HEK293 (cell line): ENCODE results near the gene CTDSP2.

Experiments
- HOXD13 ChIP-seq: sonication (generic); formaldehyde crosslinking; IDR thresholded peaks from 2 replicates; pipeline ENCODE4 v1.8.0; 2022; ENCODE audit warnings: missing genetic modification reagents, borderline replicate concordance
- KLF16 ChIP-seq: fragments of 450-650 bp; formaldehyde crosslinking; IDR thresholded peaks from 2 replicates; pipeline ENCODE4 v1.5.1; 2017; ENCODE audit warnings: missing biosample characterization, missing genetic modification characterization
- REPIN1 ChIP-seq: fragments of 450-650 bp; formaldehyde crosslinking; IDR thresholded peaks from 2 replicates; pipeline ENCODE4 v1.5.1; 2017; ENCODE audit warnings: missing biosample characterization, missing genetic modification characterization, low read depth
- SP2 ChIP-seq: fragments of 450-650 bp; formaldehyde crosslinking; IDR thresholded peaks from 2 replicates; pipeline ENCODE4 v1.5.1; 2016; ENCODE audit warnings: missing biosample characterization, missing genetic modification characterization
- TCF7L2 ChIP-seq: IDR thresholded peaks from 2 replicates; pipeline ENCODE4 v1.6.1; 2011; ENCODE audit warnings: low read depth, mild to moderate bottlenecking, inconsistent platforms, low read length, moderate library complexity, borderline replicate concordance
- ZBTB20 ChIP-seq: fragments of 450-650 bp; formaldehyde crosslinking; IDR thresholded peaks from 2 replicates; pipeline ENCODE4 v1.5.1; 2016; ENCODE audit warnings: missing biosample characterization, missing genetic modification characterization
- ZBTB7A ChIP-seq: fragments of 450-650 bp; formaldehyde crosslinking; IDR thresholded peaks from 2 replicates; pipeline ENCODE4 v1.5.1; 2016; ENCODE audit warnings: low read depth, missing biosample characterization, missing genetic modification characterization
- ZNF138 ChIP-seq: fragments of 450-650 bp; formaldehyde crosslinking; IDR thresholded peaks from 2 replicates; pipeline ENCODE4 v1.5.1; 2016; ENCODE audit warnings: missing biosample characterization, missing genetic modification characterization, borderline replicate concordance
- ZNF473 ChIP-seq: fragments of 450-650 bp; formaldehyde crosslinking; IDR thresholded peaks from 2 replicates; pipeline ENCODE4 v1.5.1; 2017; ENCODE audit warnings: missing biosample characterization, missing genetic modification characterization
- ZNF529 ChIP-seq: fragments of 450-650 bp; formaldehyde crosslinking; IDR thresholded peaks from 2 replicates; pipeline ENCODE4 v1.5.1; 2017; ENCODE audit warnings: missing genetic modification characterization, missing biosample characterization; ENCODE audit not compliant: insufficient replicate concordance
- ZNF660 ChIP-seq: fragments of 450-650 bp; IDR thresholded peaks from 2 replicates; pipeline ENCODE4 v1.5.1; 2018; ENCODE audit warnings: missing biosample characterization, mild to moderate bottlenecking, missing genetic modification characterization
- ZNF701 ChIP-seq: fragments of 450-650 bp; formaldehyde crosslinking; IDR thresholded peaks from 2 replicates; pipeline ENCODE4 v1.5.1; 2016; ENCODE audit warnings: missing biosample characterization, missing genetic modification characterization
- ZNF777 ChIP-seq: fragments of 450-650 bp; formaldehyde crosslinking; IDR thresholded peaks from 2 replicates; pipeline ENCODE4 v1.5.1; 2017; ENCODE audit warnings: missing biosample characterization, missing genetic modification characterization, borderline replicate concordance
- ZNF837 ChIP-seq: fragments of 450-650 bp; formaldehyde crosslinking; IDR thresholded peaks from 2 replicates; pipeline ENCODE4 v1.5.1; 2016; ENCODE audit warnings: missing biosample characterization, missing genetic modification characterization
- ZSCAN23 ChIP-seq: fragments of 450-650 bp; formaldehyde crosslinking; IDR thresholded peaks from 2 replicates; pipeline ENCODE4 v1.5.1; 2016; ENCODE audit warnings: missing biosample characterization, missing genetic modification characterization
- ZXDB ChIP-seq: fragments of 450-650 bp; formaldehyde crosslinking; IDR thresholded peaks from 2 replicates; pipeline ENCODE4 v1.5.1; 2016; ENCODE audit warnings: missing biosample characterization, missing genetic modification characterization
- TF ChIP-seq, protein P1 (sequence below): fragments of 450-650 bp; formaldehyde crosslinking; IDR thresholded peaks from 2 replicates; pipeline ENCODE4 v1.5.1; 2016; ENCODE audit warnings: missing biosample characterization, missing genetic modification characterization
- TF ChIP-seq, protein P2 (sequence below): fragments of 450-650 bp; formaldehyde crosslinking; IDR thresholded peaks from 2 replicates; pipeline ENCODE4 v1.5.1; 2017; ENCODE audit warnings: missing biosample characterization, missing genetic modification characterization
- TF ChIP-seq, protein P3 (sequence below): fragments of 450-650 bp; formaldehyde crosslinking; conservative IDR thresholded peaks from 2 replicates; pipeline ENCODE4 v1.5.1; 2016; ENCODE audit warnings: low read depth, missing biosample characterization, missing genetic modification characterization
- TF ChIP-seq, protein P4 (sequence below): fragments of 450-650 bp; IDR thresholded peaks from 2 replicates; pipeline ENCODE4 v1.5.1; 2018; ENCODE audit warnings: missing biosample characterization, mild to moderate bottlenecking, missing genetic modification characterization
- TF ChIP-seq, protein P5 (sequence below): fragments of 450-650 bp; formaldehyde crosslinking; IDR thresholded peaks from 2 replicates; pipeline ENCODE4 v1.5.1; 2016; ENCODE audit warnings: missing biosample characterization, missing genetic modification characterization
- TF ChIP-seq, protein P6 (sequence below): fragments of 450-650 bp; formaldehyde crosslinking; IDR thresholded peaks from 2 replicates; pipeline ENCODE4 v1.5.1; 2016; ENCODE audit warnings: missing biosample characterization, missing genetic modification characterization, borderline replicate concordance
- TF ChIP-seq, protein P7 (sequence below): fragments of 450-650 bp; formaldehyde crosslinking; IDR thresholded peaks from 2 replicates; pipeline ENCODE4 v1.5.1; 2016; ENCODE audit warnings: missing biosample characterization, missing genetic modification characterization, low read depth

Gene CTDSP2

DNA sequence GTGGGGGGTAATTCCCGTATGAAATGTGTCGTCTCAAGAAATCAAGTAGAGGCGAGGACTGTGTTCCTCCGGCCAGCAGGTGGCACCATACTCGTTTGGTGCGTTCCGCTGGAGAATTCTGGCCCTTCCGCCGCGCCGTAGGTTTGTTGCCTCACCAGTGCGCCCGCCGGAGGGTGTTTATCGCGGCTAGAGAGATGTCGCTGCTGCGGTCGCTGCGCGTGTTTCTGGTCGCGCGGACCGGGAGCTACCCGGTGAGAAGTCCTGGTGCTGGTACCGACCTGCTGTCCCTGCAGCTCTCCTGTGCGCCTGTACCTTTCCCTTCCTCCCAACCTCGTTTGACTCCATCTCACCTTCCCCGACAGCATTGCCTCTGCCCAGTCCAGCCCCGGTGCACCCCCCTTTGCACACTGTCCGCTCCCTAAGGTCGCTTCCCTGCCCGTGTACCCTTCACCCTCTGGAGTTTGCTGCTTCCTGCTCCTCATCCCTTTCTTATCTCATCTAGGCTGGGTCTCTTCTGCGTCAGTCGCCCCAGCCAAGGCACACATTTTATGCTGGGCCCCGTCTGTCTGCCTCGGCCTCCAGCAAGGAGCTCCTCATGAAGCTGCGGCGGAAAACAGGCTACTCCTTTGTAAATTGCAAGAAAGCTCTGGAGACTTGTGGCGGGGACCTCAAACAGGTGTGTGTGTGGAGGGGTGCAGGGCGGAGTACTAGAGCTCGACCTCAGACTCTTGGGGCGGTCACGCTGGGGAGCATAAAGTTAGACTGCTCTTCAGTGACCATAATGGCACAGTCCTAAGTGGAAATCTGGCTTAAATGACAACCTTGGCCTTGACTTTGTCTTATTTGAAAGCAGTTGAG is 63.7 kb downstream of the CTDSP2 start, which contains the start of gene TSFM (continued):
- TF ChIP-seq, protein P1, sequence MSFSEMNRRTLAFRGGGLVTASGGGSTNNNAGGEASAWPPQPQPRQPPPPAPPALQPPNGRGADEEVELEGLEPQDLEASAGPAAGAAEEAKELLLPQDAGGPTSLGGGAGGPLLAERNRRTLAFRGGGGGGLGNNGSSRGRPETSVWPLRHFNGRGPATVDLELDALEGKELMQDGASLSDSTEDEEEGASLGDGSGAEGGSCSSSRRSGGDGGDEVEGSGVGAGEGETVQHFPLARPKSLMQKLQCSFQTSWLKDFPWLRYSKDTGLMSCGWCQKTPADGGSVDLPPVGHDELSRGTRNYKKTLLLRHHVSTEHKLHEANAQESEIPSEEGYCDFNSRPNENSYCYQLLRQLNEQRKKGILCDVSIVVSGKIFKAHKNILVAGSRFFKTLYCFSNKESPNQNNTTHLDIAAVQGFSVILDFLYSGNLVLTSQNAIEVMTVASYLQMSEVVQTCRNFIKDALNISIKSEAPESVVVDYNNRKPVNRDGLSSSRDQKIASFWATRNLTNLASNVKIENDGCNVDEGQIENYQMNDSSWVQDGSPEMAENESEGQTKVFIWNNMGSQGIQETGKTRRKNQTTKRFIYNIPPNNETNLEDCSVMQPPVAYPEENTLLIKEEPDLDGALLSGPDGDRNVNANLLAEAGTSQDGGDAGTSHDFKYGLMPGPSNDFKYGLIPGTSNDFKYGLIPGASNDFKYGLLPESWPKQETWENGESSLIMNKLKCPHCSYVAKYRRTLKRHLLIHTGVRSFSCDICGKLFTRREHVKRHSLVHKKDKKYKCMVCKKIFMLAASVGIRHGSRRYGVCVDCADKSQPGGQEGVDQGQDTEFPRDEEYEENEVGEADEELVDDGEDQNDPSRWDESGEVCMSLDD (tag by site-specific recombination) = peak; percentile 74; the same call in 1 of the 2 replicates
- TF ChIP-seq ZNF473 (tag by site-specific recombination) (0 out of 2 replicates have a peak, but pooled peaks have one; percentile 30), ZXDB (tag by site-specific recombination) (peak; percentile 96), ZSCAN23 (tag by site-specific recombination) (peak; percentile 91), ZNF837 (tag by site-specific recombination) (peak; percentile 48; the same call in 1 of the 2 replicates), ZBTB20 (tag by site-specific recombination) (peak; percentile 67; the same call in 1 of the 2 replicates), ZNF529 (no peak), ZNF777 (tag by site-specific recombination) (peak; percentile 69; the same call in 1 of the 2 replicates), ZNF660 (tag by site-specific recombination) (peak; percentile 98), ZNF701 (tag by site-specific recombination) (no peak), HOXD13 (CRISPR knock-in tag) (0 out of 2 replicates have a peak, but pooled peaks have one; percentile 6), ZBTB7A (tag by site-specific recombination) (peak; percentile 67; the same call in 1 of the 2 replicates), ZNF138 (tag by site-specific recombination) (0 out of 2 replicates have a peak, but pooled peaks have one; percentile 12), KLF16 (peak; percentile 88), SP2 (tag by site-specific recombination) (peak; percentile 30; the same call in 1 of the 2 replicates), REPIN1 (tag by site-specific recombination) (peak; percentile 84), TCF7L2 (no peak)
- TF ChIP-seq, protein P2, sequence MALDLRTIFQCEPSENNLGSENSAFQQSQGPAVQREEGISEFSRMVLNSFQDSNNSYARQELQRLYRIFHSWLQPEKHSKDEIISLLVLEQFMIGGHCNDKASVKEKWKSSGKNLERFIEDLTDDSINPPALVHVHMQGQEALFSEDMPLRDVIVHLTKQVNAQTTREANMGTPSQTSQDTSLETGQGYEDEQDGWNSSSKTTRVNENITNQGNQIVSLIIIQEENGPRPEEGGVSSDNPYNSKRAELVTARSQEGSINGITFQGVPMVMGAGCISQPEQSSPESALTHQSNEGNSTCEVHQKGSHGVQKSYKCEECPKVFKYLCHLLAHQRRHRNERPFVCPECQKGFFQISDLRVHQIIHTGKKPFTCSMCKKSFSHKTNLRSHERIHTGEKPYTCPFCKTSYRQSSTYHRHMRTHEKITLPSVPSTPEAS (tag by site-specific recombination) = peak; percentile 51
- TF ChIP-seq, protein P3, sequence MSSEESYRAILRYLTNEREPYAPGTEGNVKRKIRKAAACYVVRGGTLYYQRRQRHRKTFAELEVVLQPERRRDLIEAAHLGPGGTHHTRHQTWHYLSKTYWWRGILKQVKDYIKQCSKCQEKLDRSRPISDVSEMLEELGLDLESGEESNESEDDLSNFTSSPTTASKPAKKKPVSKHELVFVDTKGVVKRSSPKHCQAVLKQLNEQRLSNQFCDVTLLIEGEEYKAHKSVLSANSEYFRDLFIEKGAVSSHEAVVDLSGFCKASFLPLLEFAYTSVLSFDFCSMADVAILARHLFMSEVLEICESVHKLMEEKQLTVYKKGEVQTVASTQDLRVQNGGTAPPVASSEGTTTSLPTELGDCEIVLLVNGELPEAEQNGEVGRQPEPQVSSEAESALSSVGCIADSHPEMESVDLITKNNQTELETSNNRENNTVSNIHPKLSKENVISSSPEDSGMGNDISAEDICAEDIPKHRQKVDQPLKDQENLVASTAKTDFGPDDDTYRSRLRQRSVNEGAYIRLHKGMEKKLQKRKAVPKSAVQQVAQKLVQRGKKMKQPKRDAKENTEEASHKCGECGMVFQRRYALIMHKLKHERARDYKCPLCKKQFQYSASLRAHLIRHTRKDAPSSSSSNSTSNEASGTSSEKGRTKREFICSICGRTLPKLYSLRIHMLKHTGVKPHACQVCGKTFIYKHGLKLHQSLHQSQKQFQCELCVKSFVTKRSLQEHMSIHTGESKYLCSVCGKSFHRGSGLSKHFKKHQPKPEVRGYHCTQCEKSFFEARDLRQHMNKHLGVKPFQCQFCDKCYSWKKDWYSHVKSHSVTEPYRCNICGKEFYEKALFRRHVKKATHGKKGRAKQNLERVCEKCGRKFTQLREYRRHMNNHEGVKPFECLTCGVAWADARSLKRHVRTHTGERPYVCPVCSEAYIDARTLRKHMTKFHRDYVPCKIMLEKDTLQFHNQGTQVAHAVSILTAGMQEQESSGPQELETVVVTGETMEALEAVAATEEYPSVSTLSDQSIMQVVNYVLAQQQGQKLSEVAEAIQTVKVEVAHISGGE (tag by site-specific recombination) = peak; percentile 93
- TF ChIP-seq, protein P4, sequence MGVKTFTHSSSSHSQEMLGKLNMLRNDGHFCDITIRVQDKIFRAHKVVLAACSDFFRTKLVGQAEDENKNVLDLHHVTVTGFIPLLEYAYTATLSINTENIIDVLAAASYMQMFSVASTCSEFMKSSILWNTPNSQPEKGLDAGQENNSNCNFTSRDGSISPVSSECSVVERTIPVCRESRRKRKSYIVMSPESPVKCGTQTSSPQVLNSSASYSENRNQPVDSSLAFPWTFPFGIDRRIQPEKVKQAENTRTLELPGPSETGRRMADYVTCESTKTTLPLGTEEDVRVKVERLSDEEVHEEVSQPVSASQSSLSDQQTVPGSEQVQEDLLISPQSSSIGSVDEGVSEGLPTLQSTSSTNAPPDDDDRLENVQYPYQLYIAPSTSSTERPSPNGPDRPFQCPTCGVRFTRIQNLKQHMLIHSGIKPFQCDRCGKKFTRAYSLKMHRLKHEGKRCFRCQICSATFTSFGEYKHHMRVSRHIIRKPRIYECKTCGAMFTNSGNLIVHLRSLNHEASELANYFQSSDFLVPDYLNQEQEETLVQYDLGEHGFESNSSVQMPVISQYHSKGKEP (tag by site-specific recombination) = peak; percentile 76; the same call in 1 of the 2 replicates
- TF ChIP-seq, protein P5, sequence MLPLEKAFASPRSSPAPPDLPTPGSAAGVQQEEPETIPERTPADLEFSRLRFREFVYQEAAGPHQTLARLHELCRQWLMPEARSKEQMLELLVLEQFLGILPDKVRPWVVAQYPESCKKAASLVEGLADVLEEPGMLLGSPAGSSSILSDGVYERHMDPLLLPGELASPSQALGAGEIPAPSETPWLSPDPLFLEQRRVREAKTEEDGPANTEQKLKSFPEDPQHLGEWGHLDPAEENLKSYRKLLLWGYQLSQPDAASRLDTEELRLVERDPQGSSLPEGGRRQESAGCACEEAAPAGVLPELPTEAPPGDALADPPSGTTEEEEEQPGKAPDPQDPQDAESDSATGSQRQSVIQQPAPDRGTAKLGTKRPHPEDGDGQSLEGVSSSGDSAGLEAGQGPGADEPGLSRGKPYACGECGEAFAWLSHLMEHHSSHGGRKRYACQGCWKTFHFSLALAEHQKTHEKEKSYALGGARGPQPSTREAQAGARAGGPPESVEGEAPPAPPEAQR (tag by site-specific recombination) = no peak; the same call in 1 of the 2 replicates
- TF ChIP-seq, protein P6, sequence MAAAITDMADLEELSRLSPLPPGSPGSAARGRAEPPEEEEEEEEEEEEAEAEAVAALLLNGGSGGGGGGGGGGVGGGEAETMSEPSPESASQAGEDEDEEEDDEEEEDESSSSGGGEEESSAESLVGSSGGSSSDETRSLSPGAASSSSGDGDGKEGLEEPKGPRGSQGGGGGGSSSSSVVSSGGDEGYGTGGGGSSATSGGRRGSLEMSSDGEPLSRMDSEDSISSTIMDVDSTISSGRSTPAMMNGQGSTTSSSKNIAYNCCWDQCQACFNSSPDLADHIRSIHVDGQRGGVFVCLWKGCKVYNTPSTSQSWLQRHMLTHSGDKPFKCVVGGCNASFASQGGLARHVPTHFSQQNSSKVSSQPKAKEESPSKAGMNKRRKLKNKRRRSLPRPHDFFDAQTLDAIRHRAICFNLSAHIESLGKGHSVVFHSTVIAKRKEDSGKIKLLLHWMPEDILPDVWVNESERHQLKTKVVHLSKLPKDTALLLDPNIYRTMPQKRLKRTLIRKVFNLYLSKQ (tag by site-specific recombination) = peak; percentile 64; the same call in 1 of the 2 replicates
- TF ChIP-seq, protein P7, sequence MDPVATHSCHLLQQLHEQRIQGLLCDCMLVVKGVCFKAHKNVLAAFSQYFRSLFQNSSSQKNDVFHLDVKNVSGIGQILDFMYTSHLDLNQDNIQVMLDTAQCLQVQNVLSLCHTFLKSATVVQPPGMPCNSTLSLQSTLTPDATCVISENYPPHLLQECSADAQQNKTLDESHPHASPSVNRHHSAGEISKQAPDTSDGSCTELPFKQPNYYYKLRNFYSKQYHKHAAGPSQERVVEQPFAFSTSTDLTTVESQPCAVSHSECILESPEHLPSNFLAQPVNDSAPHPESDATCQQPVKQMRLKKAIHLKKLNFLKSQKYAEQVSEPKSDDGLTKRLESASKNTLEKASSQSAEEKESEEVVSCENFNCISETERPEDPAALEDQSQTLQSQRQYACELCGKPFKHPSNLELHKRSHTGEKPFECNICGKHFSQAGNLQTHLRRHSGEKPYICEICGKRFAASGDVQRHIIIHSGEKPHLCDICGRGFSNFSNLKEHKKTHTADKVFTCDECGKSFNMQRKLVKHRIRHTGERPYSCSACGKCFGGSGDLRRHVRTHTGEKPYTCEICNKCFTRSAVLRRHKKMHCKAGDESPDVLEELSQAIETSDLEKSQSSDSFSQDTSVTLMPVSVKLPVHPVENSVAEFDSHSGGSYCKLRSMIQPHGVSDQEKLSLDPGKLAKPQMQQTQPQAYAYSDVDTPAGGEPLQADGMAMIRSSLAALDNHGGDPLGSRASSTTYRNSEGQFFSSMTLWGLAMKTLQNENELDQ (tag by site-specific recombination) = no peak
